GM19455 (cell line): ENCODE results near the gene FMNL3.
"Not testable (repeated sequence)": the region's sequence is repeated elsewhere in the genome, so short reads cannot be mapped to it uniquely, and the experiment has no call there.

ENCODE experiments used
- ATAC-seq: cut with Tn5 transposase; IDR thresholded peaks from one replicate; pipeline ENCODE4 v1.9.1; 2021; ENCODE audit not compliant: unreplicated experiment

Gene FMNL3

GRCh38 chr12:49717800-49718199, 10.6 kb upstream of the FMNL3 start:
- not testable (repeated sequence) for ATAC-seq

DNA sequence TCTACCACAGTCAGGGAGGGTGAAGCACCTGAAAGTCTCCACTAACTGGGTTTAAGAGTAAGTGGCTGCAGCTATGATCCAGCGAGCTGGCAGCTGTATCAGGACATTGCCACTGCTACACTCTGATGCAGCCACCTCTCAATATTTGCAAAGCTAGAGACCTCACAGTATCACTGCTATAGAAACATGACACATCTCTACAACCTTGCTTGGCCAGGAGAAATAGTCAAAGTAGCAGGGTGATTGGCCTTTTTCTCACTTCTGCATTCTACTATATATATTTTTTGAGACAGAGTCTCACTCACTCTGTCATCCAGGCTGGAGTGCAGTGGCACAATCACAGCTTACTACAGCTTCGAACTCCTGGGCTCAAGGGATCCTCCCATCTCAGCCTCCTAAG, 9.3 kb upstream of the FMNL3 start:
- no peak for ATAC-seq

DNA sequence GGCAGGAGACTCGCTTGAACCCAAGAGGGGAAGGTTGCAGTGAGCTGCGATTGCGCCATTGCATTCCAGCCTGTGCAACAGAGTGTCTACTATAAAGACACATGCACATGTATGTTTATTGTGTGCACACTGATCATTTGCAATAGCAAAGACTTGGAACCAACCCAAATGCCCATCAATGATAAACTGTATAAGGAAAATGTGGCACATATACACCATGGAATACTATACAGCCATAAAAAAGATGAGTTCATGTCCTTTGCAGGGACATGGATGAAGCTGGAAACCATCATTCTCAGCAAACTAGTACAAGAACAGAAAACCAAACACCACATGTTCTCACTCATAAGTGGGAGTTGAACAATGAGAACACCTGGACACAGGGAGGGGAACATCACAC, 6.7 kb upstream of the FMNL3 start:
- not testable (repeated sequence) for ATAC-seq

- no peak for ATAC-seq
These were observed 1.6 kb upstream of the FMNL3 start for GRCh38 chr12:49708851-49709250.

- no peak for ATAC-seq
These were observed 575 bp upstream of the FMNL3 start for GRCh38 chr12:49707812-49708147.

DNA sequence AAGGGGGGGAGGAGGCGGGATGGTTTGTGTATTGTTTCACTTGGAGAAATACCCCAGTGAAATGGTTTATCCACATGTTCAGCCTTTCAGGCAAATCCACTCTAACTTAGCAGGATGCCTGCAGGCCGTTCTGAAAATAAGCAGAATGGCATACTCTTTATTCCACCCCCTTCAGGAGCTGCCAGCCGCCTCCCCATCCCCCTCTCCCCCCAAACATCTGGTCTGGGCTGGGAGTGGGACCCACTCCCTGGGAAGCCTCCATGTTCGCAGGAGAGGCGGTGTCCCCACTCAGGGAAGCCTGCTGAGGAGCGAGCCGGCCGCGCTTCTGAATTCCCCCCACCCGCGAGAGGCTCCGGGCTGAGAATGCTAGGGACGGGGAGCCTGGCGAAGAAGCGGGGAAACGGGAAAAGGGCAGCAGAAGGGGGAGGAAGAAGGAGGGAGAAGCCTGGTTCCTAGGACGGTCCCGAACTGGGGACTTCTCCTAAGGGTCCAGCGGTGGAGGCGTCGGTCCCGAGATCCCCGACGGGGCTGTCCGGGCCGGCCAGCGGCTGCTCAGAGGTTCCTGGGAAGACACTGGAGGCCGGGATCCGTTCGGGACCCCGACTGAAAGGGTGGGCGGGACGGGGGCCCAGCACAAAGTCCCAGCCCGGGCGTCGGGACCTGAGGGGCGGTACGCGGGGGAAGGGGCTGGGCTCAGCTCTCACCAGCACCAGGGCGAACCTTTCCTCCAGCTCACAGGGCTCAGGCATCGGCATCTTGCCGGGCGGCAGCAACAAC, 666 bp downstream of the FMNL3 start:
- ATAC-seq, result peak; percentile 4

GRCh38 chr12:49705479-49706134, 1.6 kb downstream of the FMNL3 start:
- no peak for ATAC-seq

- no peak for ATAC-seq
These were observed 3.5 kb downstream of the FMNL3 start for GRCh38 chr12:49703647-49704137.

DNA sequence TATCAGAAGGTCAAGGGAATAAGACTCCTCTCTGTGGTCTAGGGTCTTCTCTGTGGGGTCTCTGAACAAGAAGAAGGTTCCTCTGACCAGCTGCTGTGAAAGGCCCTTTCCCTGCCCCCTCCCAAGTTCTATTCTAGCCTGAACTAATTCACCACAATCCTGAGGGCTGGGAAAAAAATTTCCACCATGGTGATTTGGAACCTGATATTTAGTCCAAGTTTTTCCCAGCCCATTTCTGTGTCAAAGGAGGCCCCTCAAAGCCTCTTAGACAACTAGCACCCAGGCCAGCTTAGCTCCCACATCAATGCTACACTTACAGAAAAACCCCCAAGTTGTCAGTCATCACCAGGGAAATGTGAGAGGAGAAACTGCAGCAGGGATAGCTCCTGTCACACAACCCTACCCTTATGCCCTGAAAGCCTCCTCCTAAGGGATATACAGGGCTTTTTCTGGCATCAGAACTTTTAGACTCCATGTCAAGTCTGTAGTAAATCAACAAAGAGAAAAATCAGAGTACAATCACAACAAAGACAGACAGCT, 4.5 kb downstream of the FMNL3 start:
- no peak for ATAC-seq

DNA sequence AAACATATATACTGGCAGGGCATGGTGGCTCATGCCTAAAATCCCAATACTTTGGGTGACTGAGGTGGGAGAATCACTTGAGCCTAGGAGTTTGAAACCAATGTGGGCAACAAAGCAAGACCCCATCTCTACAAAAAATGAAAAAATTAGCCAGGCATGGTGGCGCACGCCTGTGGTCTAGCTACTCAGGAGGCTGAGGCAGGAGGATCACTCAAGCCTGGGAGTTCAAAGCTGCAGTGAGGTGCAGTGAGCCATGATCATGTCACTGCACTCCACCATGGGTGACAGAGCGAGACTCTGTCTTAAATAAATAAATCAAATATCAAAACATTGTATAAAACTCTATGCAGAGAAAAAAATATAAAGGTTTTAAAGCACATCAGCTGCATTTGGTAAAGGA, 5.2 kb downstream of the FMNL3 start:
- no peak for ATAC-seq

- ATAC-seq, result peak; percentile 71
These were observed 8.3 kb downstream of the FMNL3 start for GRCh38 chr12:49698619-49699545.

DNA sequence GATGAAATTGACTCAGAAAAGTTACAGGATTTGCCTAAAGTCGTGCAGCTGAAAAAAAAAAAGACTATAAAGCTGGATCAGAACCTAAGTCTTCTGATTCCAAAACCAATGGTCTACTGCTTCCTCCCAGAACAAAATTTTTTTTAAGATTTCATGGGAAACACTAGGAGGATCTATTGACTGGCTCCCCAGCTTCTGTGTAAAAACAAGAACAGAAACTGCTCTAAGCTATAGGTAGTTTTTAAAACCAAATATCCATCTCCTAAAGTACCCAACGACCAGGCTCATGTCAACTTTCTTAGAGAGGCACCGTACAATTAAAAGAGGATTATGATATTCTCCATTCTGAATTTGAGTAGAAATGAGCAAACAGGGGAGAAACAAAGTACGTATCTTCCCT, 9.4 kb downstream of the FMNL3 start:
- ATAC-seq, result no peak

DNA sequence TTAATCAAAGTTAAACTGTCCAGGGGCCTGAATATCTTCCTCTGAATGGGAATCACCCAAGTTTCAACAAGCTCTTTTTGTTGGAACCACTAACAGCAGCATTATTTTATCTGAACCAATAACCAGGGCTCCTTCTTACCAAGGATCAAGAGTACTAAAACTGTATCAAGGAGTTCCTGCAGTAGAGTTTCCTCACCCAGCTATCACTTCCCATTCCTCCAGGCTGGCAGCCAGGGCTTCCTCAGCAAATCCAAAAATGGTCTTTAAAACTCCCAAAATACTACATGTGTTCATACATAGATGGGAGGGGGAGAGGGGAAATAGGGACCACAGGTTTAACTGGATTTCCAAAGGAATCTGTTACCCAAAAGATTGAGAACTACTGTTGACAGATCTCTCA, 10.5 kb downstream of the FMNL3 start:
- no peak for ATAC-seq

DNA sequence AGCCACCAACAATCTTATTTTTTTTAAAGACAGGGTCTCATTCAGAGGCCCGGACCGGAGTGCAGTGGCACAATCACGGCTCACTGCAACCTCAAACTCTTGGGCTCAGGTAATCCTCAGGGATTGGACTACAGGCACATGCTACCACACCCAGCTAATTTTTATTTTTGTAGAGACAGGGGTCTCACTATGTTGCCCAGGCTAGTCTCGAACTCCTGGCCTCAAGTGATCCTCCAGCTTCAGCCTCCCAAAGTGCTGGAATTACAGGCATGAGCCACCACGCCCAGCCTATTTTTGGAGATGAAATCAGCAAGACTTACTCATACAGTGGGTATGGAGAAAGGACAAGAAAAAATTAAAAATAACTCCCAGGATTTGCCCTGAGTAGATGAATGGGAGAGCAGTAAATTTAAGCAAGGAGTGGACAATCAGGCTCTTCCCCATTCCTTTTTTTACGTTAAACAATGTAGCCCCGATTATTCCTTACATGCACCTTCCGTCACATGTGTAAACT, 13.2 kb downstream of the FMNL3 start:
- no peak for ATAC-seq

DNA sequence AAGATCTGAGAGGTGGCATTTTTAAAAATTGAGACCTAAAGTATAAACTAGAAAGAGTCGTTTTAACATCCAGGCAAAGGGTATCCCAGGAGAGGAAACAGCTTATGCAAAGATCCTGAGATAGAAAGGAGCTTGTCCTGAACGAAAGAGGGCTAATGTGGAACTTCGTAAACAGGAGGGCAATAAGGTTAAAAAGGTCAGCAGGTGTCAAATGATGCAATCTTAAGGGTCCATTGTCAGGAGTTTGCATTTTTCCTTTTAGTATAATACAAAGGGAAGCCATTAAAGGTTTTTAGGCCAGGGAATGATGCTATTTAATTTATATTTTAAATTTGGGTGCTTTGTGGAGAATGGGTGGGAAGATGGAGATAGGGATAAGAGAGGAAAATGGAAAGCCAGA, 14.4 kb downstream of the FMNL3 start:
- no peak for ATAC-seq

DNA sequence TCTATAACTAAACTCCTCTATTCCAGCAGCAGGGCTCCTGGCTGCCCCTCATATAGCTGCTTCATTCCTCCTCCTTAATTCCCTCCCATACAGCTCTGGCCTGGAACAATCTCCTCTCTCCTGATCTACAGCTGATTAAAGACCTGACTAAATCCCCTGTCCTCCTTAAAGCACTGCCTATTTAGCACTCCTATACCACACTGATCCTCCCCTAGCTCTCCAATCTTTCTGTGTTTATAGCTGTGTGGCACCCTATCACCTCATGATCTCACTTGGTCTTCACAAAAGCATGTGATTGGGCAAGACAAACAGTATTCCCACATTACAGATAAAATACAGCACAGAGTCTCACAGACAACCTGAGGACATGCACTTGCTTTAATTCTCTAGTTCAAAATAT, 17.4 kb downstream of the FMNL3 start:
- ATAC-seq, result no peak

DNA sequence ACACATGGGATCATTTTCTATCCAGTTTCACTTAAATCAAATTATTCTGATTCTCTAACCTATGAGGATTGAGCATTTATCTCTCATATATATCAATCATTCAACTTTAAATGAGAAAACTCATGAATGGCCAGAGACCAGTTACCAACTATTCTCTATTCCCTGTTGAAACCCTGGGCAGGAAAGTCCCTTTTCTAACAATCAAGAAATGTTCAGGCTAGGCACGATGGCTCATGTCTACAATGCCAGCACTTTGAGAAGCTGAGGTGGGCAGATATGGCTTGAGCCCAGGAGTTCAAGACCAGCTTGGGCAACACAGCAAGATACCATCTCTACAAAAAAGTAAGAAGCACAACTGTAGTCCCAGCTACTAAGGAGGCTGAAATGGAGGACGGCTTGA, 18.0 kb downstream of the FMNL3 start:
- no peak for ATAC-seq

- no peak for ATAC-seq
These were observed 19.3 kb downstream of the FMNL3 start for GRCh38 chr12:49687941-49688340.

DNA sequence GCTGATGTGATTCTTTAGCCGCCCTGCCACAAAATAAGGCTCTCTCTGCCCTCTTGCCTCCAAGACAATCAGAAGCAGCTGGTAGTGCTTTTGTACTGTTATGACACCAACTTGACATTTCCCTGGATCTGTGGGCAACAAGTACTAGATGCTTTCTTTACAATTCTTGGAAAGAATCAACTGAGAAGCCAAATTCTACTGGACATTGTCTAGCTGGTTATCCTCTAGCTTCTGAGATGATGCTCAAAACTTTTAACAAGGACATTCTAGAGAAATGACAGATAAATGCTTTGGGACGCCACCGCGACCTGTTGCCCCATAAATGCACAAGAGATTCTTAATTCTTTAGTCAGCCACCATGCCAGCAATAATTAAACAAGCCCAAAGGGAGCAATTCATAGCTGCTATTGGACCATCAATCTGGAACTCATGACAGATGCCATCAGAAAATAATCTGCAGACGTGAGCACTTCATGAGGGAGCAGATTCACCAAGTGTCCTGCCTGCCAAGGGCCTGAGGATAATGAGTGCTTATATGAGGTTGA, 22.8 kb downstream of the FMNL3 start:
- no peak for ATAC-seq

- ATAC-seq, result no peak
These were observed 23.5 kb downstream of the FMNL3 start for GRCh38 chr12:49683599-49684309.
